HAP-1 (cell line): Measurements from ENCODE around the gene C14orf119.

Experiments
- DNase-seq, 2 experiments: peaks; one replicate each; pipeline ENCODE4 v3.0.0-alpha.2; 2016 to 2020; ENCODE audit warnings: low spot score in 2 of 2
- H3K27me3 ChIP-seq: fragments of 250-450 bp; sonication (Bioruptor Pico); 2 replicates; pipeline ENCODE4 v1.5.1; 2020; ENCODE audit warnings: low read depth, mild to moderate bottlenecking, moderate library complexity
- H3K36me3 ChIP-seq: fragments of 250-450 bp; sonication (Bioruptor Pico); replicated peaks from 2 replicates; pipeline ENCODE4 v1.5.1; 2020; ENCODE audit warnings: mild to moderate bottlenecking
- H3K4me1 ChIP-seq: fragments of 250-450 bp; sonication (Bioruptor Pico); 2 replicates; pipeline ENCODE4 v1.5.1; 2020; ENCODE audit warnings: mild to moderate bottlenecking
- H3K4me3 ChIP-seq: fragments of 250-450 bp; sonication (Bioruptor Pico); 2 replicates; pipeline ENCODE4 v1.5.1; 2020; ENCODE audit warnings: mild to moderate bottlenecking, moderate library complexity
- H3K9me3 ChIP-seq: fragments of 250-450 bp; sonication (Bioruptor Pico); 2 replicates; pipeline ENCODE4 v1.5.1; 2020; ENCODE audit warnings: mild to moderate bottlenecking, moderate library complexity
- in situ Hi-C: fragments of 300-500 bp; cut with MboI; formaldehyde crosslinking; loops from 3 replicates; pipeline ENCODE4 v1.14.3; 2020; ENCODE audit warnings: low sequenced_read_pairs, inconsistent platforms, mixed read lengths

The C14orf119 gene

GRCh38 chr14:23125933-23126524, 30.7 kb downstream of the C14orf119 start:
- peaks cover 11% of the 10 kb centered on the region; the same call in 1 of the 2 replicates for H3K4me1 ChIP-seq
- no peaks in the 10 kb centered on the region for H3K9me3 ChIP-seq
- no peak overlapping the region for H3K4me3 ChIP-seq
- in situ Hi-C loops = loop anchor here (5.0 kb wide), 1 partner anchor 61 kb away; no protein-coding TSS in a partner anchor
- H3K27me3 ChIP-seq = no peaks in the 10 kb centered on the region
- no peaks in the 10 kb centered on the region for H3K36me3 ChIP-seq
- DNase-seq = no peak

GRCh38 chr14:23126548-23127278, 31.4 kb downstream of the C14orf119 start:
- no peaks in the 10 kb centered on the region for H3K36me3 ChIP-seq
- no peaks in the 10 kb centered on the region for H3K9me3 ChIP-seq
- H3K4me1 ChIP-seq = peaks cover 11% of the 10 kb centered on the region; the same call in 1 of the 2 replicates
- no peaks in the 10 kb centered on the region for H3K27me3 ChIP-seq
- DNase-seq = no peak
- in situ Hi-C loops = loop anchor here (5.0 kb wide), 1 partner anchor 61 kb away; no protein-coding TSS in a partner anchor
- no peak overlapping the region for H3K4me3 ChIP-seq

- in situ Hi-C loops = loop anchor here (5.0 kb wide), 1 partner anchor 59 kb away; no protein-coding TSS in a partner anchor
- no peaks in the 10 kb centered on the region for H3K36me3 ChIP-seq
Measured at GRCh38 chr14:23127861-23128260, 32.6 kb downstream of the C14orf119 start.

GRCh38 chr14:23128969-23129758, 33.9 kb downstream of the C14orf119 start:
- Histone ChIP-seq H3K4me3 (no peak overlapping the region), H3K4me1 (peaks cover 3% of the 10 kb centered on the region; the same call in 1 of the 2 replicates), H3K9me3 (no peaks in the 10 kb centered on the region), H3K27me3 (no peaks in the 10 kb centered on the region), H3K36me3 (no peaks in the 10 kb centered on the region)
- in situ Hi-C loops = loop anchor here (5.0 kb wide), 1 partner anchor 58 kb away; no protein-coding TSS in a partner anchor
- no peak for DNase-seq

More at GRCh38 chr14:23127861-23128260, 32.6 kb downstream of the C14orf119 start:
- H3K27me3 ChIP-seq = no peaks in the 10 kb centered on the region
- H3K4me1 ChIP-seq = peaks cover 11% of the 10 kb centered on the region; the same call in 1 of the 2 replicates
- DNase-seq = no peak
- no peak overlapping the region for H3K4me3 ChIP-seq
- no peaks in the 10 kb centered on the region for H3K9me3 ChIP-seq

- H3K4me1 ChIP-seq = no peaks in the 10 kb centered on the region
- H3K27me3 ChIP-seq = no peaks in the 10 kb centered on the region
- no peaks in the 10 kb centered on the region for H3K36me3 ChIP-seq
- H3K9me3 ChIP-seq = no peaks in the 10 kb centered on the region
- no peak overlapping the region for H3K4me3 ChIP-seq
- in situ Hi-C loops = loop anchor here (5.0 kb wide), 1 partner anchor 57 kb away; no protein-coding TSS in a partner anchor
- no peak for DNase-seq
Measured at GRCh38 chr14:23129759-23130316, 34.5 kb downstream of the C14orf119 start.

GRCh38 chr14:23130871-23131270, 35.6 kb downstream of the C14orf119 start:
- in situ Hi-C loops = no loop called here
- Histone ChIP-seq H3K4me1 (no peaks in the 10 kb centered on the region), H3K27me3 (no peaks in the 10 kb centered on the region), H3K9me3 (no peaks in the 10 kb centered on the region), H3K4me3 (no peak overlapping the region), H3K36me3 (no peaks in the 10 kb centered on the region)
- no peak for DNase-seq

GRCh38 chr14:23131482-23131881, 36.2 kb downstream of the C14orf119 start:
- Histone ChIP-seq H3K9me3 (no peaks in the 10 kb centered on the region), H3K4me3 (no peak overlapping the region), H3K27me3 (no peaks in the 10 kb centered on the region), H3K36me3 (no peaks in the 10 kb centered on the region), H3K4me1 (no peaks in the 10 kb centered on the region)
- DNase-seq = no peak
- in situ Hi-C loops = no loop called here

- no peaks in the 10 kb centered on the region for H3K27me3 ChIP-seq
- in situ Hi-C loops = no loop called here
- H3K36me3 ChIP-seq = no peaks in the 10 kb centered on the region
- no peak for DNase-seq
- H3K4me1 ChIP-seq = no peaks in the 10 kb centered on the region
- no peak overlapping the region for H3K4me3 ChIP-seq
- H3K9me3 ChIP-seq = no peaks in the 10 kb centered on the region
Measured at GRCh38 chr14:23132970-23133369, 37.7 kb downstream of the C14orf119 start.

- in situ Hi-C loops = no loop called here
- no peak for DNase-seq
- Histone ChIP-seq H3K27me3 (no peaks in the 10 kb centered on the region), H3K36me3 (no peaks in the 10 kb centered on the region), H3K4me1 (peaks cover 1% of the 10 kb centered on the region), H3K9me3 (no peaks in the 10 kb centered on the region), H3K4me3 (no peak overlapping the region)
Measured at GRCh38 chr14:23136566-23137133, 41.3 kb downstream of the C14orf119 start.

GRCh38 chr14:23137192-23137812, 42.0 kb downstream of the C14orf119 start:
- Histone ChIP-seq H3K27me3 (no peaks in the 10 kb centered on the region), H3K36me3 (no peaks in the 10 kb centered on the region), H3K4me1 (peaks cover 8% of the 10 kb centered on the region), H3K9me3 (no peaks in the 10 kb centered on the region), H3K4me3 (no peak overlapping the region)
- in situ Hi-C loops = no loop called here
- no peak for DNase-seq

- Histone ChIP-seq H3K4me3 (no peak overlapping the region), H3K36me3 (no peaks in the 10 kb centered on the region), H3K9me3 (no peaks in the 10 kb centered on the region), H3K4me1 (peaks cover 12% of the 10 kb centered on the region), H3K27me3 (no peaks in the 10 kb centered on the region)
- no peak for DNase-seq
- in situ Hi-C loops = no loop called here
Measured at GRCh38 chr14:23137813-23138535, 42.7 kb downstream of the C14orf119 start.

GRCh38 chr14:23139874-23140273, 44.6 kb downstream of the C14orf119 start:
- Histone ChIP-seq H3K27me3 (no peaks in the 10 kb centered on the region), H3K36me3 (no peaks in the 10 kb centered on the region), H3K9me3 (no peaks in the 10 kb centered on the region), H3K4me1 (peaks cover 12% of the 10 kb centered on the region), H3K4me3 (no peak overlapping the region)
- in situ Hi-C loops = no loop called here
- no peak for DNase-seq
